IPS-NIHi11 (cell line): ENCODE results near the gene DIP2C.
"Not testable (repeated sequence)": the region's sequence is repeated elsewhere in the genome, so short reads cannot be mapped to it uniquely, and the experiment has no call there.

Source experiments
- DNase-seq: peaks from one replicate; pipeline ENCODE4 v3.0.0; 2012; ENCODE audit warnings: mixed read lengths, low spot score

The DIP2C gene

GRCh38 chr10:266974-267425, 422.5 kb downstream of the DIP2C start:
- DNase-seq = no peak

DNA sequence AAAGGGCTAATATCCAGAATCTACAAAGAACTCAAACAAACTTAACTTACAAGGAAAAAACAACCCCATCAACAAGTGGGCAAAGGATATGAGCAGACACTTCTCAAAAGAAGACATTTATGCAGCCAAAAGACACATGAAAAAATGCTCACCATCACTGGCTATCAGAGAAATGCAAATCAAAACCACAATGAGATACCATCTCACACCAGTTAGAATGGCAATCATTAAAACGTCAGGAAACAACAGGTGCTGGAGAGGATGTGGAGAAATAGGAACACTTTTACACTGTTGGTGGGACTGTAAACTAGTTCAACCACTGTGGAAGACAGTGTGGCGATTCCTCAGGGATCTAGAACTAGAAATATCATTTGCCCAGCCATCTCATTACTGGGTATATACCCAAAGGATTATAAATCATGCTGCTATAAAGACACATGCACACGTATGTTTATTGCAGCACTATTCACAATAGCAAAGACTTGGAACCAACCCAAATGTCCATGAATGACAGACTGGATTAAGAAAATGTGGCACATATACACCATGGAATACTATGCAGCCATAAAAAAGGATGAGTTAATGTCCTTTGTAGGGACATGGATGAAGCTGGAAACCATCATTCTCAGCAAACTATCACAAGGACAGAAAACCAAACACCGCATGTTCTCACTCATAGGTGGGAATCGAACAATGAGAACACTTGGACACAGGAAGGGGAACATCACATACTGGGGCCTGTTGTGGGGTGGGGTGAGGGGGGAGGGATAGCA, 423.5 kb downstream of the DIP2C start:
- DNase-seq = not testable (repeated sequence)

GRCh38 chr10:265074-265440, 424.4 kb downstream of the DIP2C start:
- not testable (repeated sequence) for DNase-seq

DNA sequence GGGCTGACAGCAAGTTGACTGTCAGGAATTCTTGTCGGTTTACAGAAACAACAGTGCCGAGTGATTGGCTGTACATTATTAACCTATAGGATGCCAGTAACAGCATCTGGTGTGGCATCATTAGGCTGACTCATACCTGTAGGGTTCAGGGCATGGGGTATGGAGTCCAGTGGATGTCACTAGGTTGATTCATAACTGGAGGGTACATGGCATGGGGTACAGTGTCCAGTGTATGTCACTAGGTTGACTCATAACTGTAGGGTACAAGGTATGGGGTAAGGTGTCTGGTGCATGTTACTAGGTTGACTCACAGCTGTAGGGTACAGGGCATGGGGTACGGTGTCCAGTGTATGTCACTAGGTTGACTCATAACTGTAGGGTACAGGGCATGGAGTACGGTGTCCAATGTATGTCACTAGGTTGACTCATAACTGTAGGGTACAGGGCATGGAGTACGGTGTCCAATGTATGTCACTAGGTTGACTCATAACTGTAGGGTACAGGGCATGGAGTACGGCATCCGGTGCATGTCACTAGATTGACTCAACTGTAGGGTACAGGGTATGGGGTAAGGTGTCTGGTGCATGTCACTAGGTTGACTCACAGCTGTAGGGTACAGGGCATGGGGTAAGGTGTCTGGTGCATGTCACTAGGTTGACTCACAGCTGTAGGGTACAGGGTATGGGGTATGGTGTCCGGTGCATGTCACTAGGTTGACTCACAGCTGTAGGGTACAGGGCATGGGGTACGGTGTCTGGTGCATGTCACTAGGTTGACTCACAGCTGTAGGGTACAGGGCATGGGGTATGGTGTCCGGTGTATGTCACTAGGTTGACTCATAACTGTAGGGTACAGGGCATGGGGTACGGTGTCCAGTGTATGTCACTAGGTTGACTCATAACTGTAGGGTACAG, 425.1 kb downstream of the DIP2C start:
- not testable (repeated sequence) for DNase-seq

GRCh38 chr10:260819-261429, 428.5 kb downstream of the DIP2C start:
- DNase-seq = no peak

- DNase-seq = no peak
Observed at GRCh38 chr10:251982-252582, 437.4 kb downstream of the DIP2C start.

DNA sequence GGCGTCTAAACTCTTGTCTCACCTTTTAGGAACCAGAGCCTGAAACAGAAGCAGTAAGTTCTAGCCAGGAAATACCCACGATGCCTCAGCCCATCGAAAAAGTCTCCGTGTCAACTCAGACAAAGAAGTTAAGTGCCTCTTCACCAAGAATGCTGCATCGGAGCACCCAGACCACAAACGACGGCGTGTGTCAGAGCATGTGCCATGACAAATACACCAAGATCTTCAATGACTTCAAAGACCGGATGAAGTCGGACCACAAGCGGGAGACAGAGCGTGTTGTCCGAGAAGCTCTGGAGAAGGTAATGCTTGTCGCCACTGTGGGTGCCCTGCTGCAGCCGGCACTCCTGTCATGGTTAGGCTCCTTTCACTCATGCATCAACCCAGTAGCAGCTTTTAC, 441.2 kb downstream of the DIP2C start:
- no peak for DNase-seq

DNA sequence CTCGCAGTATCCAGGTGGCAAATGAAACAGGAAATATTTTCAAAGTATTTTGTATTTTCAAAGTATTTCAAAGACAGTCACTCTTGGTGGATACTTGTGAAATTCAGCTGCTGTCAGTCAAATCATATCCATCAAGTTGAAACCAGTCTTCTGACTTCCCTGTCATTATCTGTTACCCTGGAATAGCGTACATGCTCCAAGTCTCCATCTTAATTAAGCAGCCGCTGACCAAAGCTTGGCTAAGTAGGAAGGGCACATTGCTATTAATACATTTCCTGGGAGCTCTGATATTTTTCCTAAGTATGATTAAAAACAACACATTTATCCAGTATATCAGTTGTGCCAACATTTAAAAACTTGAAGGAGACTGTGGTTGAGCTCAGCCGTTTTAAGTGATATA, 442.0 kb downstream of the DIP2C start:
- DNase-seq = no peak

- DNase-seq = no peak
Observed at GRCh38 chr10:246431-246830, 443.0 kb downstream of the DIP2C start.

GRCh38 chr10:244227-244626, 445.2 kb downstream of the DIP2C start:
- DNase-seq = no peak

DNA sequence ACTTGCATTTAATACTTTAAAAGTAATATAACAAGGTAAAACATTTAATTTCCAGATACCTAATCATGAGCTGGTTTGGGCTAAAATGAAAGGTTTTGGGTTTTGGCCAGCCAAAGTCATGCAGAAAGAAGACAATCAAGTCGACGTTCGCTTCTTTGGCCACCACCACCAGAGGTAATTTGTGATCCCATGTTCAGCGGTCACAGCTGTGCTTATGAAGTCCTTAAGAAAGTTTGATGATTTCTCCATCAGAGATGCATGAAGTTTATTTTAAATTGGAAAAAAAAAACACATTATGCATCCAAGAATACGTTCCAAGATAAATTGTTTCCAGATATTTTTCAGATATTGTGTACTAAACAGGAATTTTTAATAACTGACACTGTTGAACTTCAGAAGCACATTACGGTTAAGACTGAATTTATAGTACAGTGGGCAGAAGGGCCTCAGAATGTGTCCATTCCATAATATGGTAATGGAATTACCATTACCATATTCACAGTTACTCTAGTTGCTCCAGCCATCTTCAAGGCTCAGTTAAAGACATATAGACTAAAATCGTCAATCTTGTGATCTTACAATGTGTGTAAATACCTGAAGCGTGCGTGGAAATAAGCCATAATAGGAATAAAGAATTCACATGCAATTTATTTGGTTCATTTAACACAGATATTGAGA, 447.4 kb downstream of the DIP2C start:
- DNase-seq = no peak

GRCh38 chr10:241451-241850, 448.0 kb downstream of the DIP2C start:
- no peak for DNase-seq

GRCh38 chr10:239109-239508, 450.4 kb downstream of the DIP2C start:
- no peak for DNase-seq

DNA sequence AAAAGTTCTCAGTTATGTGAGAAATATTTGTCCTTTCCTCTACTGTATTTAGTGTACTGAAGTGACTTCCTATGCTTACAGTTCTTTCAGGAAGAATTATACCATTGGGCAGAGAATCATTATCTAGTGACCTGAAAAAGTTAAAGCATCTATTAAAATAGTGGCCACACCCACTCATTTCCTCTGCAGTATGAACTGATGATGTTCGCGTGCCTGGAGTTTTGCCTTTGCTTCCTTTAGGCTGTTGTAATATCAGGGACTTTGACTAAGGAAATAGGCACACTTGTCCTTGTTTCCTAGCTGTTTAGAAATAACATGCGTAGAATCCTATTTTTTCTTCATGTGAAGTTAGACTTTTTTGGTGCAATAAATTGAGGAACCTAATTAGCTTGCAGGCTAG, 453.6 kb downstream of the DIP2C start:
- no peak for DNase-seq

DNA sequence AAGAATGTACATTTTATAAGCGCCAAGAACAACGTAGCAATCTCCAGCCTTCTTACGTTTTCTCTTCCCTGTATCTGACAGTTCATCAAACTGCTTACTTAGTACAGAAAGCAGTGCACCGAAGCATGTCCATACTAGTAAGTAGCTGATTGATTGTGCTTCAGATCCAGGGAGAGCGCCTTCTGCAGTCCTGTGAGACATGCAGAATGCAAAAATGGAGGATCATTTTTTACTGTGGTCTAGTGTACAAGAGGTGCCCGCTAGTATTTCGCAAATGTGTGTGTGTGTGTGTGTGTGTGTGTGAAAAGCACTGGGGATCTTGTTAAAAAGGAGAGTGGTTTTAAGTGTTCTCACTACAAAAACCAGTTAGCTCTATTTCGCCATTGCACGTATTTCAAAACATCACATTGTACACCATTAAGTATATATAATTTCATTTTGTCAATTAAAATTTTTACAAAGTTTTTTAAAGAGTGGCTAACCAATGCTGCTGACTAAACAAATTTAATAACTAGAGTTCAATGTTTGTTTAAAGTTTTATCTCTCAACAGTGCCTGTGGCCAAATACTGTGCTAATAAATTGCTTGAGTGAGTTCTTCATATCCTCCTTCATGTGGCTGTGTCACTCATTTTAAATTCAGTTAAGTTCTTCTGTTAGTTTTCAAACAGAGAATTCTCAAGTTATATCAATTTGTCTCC, 454.6 kb downstream of the DIP2C start:
- no peak for DNase-seq

DNA sequence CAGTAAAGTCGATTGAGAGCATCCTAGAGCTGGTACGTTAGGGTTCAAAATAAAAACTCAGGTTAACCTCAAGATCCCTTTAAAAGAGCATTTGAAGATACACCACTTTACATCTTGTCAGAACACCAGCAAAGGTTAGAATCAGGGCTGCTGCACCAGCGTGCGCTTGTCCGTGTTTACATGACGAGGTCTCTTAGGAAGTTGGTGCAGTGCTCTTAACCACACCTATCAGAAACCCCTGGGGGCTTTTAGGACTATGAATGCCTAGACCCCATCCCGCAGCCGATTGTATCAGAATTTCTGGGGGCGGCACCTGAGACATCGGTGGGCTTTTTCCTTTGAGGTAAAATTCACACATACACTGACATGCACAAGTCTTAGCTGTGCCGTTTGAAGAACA, 456.6 kb downstream of the DIP2C start:
- no peak for DNase-seq

DNA sequence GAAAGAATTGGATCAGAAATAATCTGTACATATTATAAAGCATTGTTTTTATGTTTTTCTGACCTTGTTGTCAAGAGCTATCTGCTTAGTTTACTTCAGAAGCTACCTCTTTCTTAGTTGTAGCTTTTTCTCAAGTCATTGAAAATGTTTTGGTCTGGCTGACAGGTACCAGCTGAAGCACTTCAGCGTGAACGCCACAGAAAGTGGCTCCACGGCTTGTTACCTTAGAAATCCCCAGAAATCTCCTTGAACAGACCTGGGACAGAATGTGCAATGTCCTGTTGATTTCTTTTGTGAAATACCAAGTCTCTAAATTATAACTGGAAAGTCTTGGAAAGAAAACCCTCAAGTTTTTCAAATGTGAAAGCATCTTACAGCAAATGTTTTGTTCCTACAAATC, 457.4 kb downstream of the DIP2C start:
- no peak for DNase-seq

GRCh38 chr10:230758-231157, 458.7 kb downstream of the DIP2C start:
- peak; percentile 17 for DNase-seq

DNA sequence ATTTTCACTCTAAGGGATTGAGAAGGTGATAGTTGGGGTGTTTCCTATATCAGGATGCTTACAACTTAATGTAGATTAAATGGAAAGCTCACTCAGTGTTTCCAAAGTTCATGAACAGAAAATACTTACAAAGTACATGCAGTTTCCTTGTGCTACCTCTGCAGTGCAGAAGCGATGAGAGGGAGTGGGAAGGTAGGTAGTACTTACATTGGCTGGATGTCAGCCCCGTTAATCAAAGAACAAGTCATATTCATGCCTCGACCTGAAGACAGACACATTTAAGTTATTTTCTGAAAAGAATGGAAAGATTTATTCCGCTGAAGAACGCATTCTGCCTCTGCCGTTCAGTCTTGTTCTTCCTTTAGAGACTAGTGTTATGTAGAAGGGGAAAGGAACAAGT, 461.1 kb downstream of the DIP2C start:
- no peak for DNase-seq

DNA sequence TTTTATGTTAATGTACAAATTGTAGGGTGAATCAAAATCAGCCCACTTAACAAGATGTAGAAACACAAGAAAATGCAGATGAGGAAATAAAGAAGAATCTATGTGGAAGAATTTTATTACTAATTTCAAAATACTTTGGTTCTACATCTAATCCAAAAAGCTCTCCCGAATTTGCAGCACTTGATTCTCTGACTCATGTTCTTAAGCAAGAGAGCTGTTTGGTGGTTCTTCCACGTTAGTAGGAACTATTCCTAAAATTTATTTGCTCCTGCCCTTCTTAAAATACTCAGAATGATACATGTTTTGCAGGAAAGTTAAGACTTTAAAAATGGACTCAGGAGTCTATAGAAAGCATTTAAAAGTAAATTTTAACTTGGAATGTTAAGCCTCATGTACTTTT, 462.5 kb downstream of the DIP2C start:
- no peak for DNase-seq

DNA sequence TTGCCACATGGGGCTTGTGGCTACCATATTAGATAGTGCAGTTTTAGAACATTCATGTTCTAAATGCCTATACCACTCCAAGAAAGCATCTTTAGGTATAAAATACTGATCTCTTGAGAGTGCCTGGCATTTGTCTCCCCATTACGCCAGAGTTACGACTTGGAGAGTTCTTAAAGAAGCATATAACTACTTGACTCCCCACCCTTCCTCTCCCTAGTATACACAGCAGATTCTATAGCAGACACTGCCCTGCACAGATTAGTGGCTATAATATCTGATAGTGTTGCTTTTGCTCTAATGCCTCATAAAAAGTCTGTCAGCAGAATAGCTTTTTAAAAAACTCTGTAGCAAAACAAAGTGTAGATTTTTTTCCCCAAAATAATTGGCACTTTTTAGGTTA, 463.4 kb downstream of the DIP2C start:
- no peak for DNase-seq
